Stimulated activated CD8-positive, alpha-beta memory T cell treated with anti-CD3 and anti-CD28 coated beads, Interleukin-12 subunit alpha, Interleukin-12 subunit beta, amount 100 ng/mL, for 4 hours (primary cell): Measurements from ENCODE around the gene GALNT10.

Source experiments
- DNase-seq: peaks from one replicate; pipeline ENCODE4 v3.0.0-alpha.2; 2020; ENCODE audit warnings: low read depth

Gene GALNT10

DNA sequence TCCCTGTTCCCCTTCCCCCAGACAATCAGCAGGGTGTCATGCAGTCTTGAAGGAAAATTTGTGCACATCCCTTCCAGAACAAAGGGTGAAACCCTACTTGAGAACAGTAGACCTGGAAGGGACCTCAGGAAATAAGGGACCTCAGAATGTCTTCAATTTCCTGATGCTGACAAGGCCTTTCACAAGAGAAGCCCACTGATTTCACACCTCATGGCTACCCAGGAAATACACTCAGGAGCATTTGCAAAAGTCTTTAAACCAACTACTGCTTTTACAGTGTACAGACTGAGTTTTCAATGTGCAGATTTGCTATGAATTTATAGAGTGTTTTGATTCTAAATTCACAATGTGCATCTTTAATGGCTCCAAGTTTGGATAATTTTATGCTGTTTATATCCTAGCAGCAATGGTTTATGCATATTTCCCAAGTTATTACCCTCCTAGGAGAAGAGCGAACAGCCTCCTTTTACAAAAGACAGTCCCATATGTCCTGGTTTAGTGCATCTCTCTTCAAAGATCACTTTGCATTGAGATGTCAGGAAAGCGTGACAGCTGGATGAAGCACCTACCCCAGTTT lies 74.8 kb downstream of the GALNT10 start:
- no peak for DNase-seq

DNA sequence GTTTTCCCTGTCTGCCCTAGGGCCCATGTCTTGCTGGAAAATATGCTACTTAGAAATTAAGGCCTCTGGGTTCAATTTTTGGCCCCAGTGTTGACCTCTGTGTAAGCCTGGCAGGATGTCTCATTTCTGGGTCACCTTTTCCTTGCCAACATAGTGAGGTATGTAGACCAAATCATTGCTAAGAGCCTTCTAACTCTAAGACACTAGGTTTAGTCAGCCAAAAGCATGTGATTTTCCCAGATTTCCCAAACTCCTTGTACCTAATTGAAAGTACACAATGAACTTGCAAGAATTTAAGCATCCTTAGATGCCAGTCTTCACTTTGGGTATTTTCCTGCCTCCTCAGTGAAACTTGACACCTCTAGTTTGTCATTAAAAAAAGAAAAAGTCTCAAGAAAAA lies 77.0 kb downstream of the GALNT10 start:
- no peak for DNase-seq

DNA sequence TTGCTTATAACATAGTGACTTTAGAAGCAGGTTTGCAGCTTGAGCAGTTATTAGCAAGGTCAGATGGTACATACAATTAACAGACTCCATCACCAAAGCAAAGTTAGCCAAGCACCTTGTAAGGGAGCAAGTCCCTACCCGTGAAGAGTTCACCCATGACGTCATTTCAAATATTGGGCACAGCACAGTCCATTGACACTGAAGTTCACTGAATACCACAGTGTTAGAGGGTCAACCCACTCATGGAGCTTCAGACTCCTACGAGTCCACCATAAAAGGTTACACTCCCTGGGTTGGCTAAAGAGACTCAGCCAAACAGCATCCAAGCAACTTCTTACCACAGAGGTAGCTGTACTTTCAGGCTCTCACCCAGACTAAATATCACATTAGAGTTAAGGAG lies 77.5 kb downstream of the GALNT10 start:
- DNase-seq: no peak

DNA sequence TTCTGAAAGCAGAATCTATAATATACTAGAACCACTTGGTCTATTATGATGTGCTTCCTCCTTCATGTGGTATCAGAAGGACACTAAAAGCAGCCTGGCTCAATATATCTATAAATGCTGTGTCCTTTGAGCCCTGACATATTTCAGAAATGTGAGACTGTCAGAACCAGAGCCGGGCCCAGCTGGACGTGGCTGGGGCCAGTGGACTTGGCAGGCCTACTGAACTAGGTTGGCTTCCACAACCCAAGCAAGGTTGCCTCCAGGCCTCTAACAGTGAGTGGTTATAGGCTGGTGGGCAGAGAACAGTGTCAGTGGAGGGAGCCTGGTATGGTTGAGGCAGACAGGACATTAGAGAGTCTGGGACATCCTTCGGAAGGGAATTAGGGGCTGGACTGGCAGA lies 78.9 kb downstream of the GALNT10 start:
- no peak for DNase-seq

DNA sequence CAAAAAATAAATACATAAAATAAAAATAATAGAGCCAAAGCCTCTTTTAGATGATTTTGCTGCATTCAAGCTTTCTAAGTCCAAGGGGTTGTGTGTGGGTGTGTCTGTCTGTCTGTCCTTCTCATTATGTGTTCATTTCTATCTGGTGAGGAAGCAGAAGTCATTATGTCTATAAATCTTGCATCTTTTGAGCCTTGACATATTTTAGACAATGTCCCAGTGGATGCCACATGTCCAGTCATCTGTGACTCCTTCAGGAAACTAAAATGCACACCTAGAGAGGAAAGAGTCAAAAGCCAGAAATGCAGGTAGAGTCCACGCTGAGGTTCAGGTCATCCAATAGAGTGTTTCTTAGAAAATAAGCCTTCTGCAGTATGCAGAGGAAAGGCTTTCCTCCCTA lies 80.9 kb downstream of the GALNT10 start:
- no peak for DNase-seq

DNA sequence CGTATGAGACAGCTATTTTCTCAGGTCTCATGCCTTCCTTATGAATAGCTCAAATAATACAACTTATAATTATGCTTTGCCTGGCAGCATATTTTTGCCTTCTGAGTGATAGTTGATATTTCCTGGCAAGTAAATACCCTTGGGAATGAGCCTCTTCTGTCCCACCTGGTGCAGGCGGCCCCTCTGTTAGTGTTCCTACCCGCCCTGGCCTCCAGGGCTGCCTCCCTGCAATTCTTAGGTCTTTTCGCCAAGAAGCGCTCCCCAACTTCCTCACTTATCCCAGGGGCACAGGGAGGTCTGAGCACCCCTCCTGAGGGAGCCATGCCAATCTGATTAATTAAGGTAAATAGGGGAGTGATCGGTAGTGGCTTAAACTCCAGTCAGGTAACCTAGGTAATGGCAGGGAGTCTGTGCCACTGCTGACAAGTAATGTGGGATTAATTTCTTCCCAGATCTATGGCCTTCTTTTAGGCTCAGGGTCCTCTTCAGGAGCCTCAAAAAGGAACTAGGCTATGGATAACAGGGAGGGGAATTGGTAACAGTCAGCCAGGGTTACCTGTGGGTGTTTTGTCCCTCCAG lies 81.5 kb downstream of the GALNT10 start:
- DNase-seq: no peak

DNA sequence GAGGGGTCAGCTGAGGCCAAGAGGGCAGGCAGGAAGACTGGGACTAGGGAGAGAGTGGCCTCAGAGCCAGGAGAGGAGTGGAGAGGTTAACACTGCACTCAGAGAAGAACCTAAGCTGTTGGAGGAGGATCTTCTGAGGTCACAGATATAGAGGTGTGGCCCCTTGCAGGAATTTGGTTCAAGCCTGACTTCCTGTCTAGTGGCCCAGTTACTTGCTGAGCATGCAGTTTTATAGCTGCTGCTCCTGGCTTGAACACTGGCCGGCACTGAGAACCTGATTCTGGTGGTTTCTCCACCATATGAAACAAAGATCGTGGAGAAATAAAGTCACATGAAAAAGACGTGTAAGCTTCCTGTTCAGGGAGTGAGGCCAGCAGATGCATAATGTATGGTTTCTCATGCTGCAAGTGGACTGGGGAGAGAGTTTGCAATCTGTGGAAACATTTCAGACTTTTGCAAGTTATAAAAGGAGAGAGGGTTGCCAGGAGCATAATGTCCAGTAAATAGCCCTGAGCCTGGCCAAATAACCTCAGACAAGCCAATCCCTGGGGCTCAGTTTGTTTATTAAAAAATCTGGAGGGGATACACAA lies 82.6 kb downstream of the GALNT10 start:
- no peak for DNase-seq

DNA sequence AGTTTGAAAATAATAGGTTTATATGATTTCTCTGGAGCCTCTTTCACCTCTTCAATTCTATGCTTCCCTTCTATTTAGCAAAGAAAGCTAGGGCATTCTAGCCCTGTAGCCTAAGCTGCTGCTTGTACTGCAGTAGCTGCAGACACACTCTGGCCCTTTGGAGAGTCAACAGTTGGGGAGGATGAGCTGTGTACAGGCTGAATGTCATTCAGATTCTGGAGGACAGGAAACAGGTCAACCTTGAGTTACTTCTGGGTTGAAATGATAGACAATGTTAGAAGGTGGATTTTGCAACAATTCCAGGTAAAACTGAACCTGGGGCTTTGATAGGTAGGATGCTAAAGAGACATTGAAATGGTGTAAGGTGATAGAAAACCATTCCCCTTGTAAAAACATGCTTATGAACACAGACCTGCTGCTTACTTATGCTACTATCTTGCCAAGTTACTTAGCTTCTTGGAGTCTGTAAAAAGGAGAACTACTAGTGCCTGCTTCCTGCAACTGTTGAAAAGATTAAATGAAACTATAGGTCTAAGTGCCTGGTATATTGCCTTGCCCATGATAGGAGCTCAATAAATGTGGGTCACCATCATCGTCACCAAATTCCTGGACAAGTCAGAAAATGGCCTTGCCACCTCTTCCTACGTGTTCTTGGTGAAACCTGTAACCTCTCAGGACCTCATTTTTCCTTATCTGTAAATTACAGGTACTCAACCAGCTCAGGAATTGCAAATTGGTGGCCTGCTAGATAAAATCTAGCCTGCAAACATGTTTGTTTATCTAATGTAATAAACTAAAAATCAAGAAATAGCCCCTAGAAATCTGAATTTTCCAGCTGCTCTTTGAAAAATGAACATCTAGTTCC lies 83.7 kb downstream of the GALNT10 start:
- no peak for DNase-seq

DNA sequence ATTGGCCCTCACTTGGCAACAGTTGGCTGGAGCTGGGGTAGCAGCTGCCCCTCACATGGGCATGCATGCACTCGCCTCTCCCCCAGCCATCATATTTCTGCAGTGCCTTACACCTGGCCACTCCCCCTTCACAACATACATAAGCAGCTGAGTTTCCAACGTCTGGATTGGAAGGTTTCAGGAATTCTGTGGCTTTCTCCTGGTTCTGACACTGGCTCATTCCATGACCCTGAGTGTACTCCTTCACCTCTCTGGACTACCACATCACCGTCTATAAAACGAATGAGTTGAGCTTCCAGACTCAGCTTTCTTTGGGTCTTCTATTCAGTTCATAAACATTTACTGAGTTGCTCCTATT lies 84.3 kb downstream of the GALNT10 start:
- DNase-seq: no peak

DNA sequence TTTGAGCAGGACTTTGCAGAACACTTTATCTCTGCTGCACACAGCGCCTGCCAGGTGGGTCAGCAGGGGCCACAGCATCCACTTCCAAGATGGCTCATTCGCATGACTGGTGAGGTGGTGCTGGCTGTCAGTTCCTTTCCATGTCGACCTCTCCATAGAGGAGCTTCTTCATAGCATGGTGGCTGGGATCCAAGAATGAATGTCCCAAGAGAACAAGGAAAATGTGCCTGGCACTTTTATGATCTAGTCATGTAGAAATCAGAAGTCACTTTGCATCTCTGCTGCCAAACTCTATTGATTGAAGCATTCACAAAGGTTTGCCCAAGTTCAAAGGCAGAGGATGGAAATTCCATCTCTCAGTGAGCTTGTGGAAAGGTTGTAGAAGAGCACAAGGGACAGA lies 85.0 kb downstream of the GALNT10 start:
- no peak for DNase-seq

DNA sequence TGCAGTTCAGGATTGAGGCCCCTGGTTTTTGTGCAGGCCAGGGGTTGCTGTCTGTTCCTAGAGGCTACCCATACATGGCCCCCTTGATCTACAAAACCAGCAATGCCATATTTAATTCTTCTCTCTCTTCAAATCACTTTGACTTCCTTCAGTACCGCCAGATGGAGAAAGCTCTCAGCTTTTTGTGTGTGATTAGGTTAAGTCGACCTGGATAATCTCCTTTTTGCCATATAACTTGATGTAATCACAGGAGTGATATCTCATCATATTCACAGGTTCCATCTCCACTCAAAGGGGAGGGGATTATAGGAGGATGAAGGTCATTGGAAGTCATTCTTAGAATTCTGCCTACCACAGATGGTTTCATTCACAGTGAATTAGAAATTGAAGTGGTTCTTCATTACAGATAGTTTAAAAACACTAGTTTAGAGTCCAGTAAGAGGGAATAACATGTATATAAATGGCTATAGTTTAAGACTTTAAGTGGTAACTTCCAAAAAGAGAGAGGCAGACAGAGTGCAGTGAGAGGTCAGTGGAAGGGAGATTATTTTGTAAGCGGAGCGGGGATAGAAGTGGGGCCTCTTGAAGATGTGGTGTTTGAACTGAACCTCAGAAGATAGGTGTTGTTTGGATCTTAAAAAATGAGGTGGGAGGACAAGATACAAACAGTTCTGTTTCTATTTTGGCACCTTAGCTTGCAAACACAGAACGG lies 85.9 kb downstream of the GALNT10 start:
- DNase-seq: no peak

DNA sequence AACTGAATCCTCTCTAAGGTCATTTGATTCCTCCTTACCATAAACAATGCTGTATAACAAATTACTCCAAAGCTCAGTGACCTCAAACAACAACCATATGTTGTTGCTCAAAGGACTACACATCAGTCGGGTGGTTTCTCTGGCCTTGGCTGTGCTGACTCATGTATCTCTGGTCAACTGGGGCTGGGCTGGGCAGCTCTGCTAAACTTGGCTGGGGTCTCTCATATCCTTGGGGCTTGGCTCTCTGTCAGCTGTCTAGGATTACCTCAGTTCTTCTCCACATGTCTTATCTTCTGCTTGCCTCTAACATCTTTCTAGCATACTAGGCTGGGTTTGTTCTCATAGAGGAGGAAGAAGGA lies 86.4 kb downstream of the GALNT10 start:
- DNase-seq: no peak

DNA sequence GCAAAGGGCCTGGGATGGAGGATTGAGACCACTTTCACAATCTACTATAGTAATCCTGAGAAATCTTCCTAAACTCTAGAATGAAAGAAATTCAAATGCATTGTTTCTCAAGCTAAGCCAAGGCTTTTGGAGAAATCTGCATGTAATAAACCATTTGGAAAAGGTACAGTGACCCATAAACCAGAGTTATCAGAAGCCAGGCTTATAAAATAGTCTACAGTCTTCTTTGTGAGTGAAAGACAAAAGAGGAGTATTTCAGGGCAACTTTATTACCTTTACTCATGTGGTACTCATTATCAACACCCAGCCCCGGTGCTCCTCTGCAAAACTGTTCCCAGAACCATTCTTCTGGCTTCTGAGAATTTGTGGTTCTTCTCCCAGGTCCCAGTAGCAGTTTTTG lies 87.0 kb downstream of the GALNT10 start:
- DNase-seq: no peak

DNA sequence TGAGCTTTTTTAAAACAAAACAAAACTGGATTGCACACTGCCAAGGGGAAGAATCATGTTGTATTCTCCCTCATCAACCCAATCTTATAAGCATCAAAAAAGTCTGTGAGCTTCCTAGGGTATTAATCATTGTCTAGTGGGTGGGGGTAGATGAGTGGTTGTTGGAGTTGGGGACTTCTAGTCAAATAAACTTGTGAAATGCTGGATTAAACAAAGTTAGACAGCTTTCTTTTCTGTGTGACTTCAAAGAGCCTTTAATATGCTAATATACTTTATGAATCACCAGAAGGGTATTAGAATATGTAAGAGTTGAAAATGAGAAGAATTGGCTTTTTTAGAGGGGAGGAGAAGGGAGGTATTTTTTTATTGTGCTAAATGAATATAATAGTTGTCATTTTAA lies 87.7 kb downstream of the GALNT10 start:
- no peak for DNase-seq

DNA sequence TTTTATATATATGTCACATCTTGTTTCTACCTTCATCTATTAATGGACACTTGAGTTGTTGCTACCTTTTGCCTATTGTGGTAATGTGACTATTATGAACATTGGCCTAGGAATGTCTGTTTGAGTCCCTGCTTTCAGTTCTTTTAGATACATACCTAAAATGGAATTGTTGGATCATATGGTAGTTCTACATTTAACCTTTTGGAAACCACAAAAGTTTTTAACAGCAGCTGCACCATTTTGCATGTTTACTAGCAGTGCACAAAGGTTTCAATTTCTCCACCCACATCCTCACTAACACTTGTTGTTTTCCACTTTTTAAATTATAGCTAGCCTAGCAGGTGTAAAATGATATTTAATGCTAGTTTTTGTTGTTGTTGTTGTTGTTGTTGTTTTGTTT lies 88.4 kb downstream of the GALNT10 start:
- DNase-seq: no peak

DNA sequence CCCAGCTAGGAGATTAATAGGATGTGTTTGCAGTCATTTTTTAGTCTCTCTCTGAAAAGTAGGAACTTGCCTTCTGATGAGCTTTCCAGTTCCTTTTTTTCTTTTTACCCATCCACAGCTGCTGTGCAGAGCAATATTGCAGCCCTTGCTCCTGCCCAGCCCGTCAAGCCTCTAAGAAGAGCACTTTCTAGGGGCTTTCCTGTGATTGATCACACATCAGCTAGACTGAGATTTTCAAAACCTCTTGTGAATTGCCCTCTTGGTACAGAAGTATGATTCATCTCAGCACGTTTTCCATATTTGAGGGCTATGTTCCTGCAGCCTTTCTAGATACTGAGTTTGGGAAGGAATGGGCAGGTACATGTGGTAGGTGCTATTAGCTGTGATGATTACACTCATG lies 93.9 kb downstream of the GALNT10 start:
- no peak for DNase-seq

DNA sequence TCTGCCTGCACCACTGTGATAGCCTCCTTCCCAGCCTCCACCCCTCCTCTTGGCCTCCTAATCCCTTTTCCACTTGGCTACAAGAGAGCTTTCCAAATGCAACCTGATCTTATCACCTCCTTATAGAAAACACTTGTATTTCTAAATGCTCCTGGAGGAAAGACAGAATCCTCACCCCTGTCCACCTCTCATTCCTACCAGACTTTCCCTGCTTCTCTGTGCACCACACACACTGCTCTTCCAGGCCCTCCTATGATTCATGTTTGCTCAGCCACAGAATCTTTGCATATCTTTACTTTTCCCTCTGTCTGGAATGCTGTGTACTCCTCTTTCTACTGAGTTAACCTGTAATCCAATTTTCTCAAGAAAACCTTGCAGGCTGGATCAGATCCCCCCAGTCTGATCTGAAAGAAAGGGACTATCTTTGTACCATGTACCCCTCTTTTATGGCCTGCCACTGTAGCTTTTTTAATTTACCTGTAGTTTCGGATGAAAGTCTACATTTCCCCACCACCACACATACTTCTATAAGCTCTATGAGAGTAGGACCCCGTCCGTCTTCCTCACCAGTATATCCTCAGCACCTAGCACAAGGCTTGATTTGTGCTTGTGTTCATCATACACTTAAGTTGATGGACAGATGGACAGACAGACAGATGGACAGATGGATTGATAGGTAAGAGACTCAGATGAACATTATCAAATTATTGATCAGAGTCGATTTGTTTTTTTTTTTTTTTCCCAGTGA lies 95.3 kb downstream of the GALNT10 start:
- DNase-seq: no peak

DNA sequence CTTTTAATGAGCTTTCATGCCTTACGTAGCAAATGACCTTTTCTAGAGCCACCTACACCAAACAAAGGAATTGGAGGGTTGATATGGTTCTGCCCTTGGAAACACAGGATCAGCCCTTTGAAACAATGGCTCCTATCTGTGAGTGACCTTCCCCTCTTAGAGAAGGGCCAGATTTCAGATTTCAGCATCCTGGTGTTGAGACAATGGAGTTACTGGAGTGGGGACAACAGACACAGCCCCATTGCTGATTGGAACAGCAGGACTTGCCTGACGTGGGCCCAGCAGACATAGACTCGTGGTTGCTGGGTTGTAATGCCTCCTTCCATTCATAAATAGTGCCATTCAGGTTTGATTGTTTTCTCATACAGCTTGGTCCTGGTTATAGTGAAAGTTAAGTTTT lies 96.0 kb downstream of the GALNT10 start:
- no peak for DNase-seq

DNA sequence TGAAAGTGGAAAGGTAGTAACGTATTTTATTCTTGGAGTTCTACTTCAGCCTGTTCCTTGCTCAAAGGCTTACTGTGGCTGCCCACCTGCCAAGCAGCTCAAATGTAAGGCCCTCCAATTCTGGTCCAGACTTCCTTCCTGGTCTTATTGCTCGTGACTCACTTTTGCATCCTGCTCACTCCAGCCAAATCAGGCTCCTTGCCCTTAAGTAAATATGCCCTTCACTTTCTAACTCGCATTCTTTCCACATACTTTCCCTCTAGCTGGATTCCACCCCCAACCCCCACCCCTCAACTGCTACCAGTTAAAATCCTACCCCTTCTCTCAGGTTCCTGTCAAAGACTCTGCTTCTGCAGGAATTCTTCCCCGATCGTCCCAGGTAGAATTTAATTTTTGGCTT lies 96.6 kb downstream of the GALNT10 start:
- no peak for DNase-seq

DNA sequence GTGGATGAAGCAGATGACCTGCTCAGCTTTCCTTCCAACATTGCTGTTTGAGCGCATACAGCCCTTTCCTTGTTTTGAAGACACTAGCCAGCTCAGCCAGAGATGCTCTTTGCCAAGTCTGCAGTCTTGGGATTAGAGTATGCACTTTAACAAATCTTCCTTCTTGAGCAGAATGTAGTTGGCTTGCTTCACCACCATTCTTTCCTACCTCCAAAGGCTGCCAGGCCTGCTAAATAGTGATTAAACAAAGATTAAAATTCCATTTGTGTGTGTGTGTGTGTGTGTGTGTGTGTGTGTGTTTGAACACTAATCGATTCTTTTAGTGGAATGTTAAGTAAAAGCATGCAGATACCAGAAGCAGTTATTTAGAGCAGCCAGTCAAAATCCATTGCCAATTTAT lies 97.6 kb downstream of the GALNT10 start:
- no peak for DNase-seq

DNA sequence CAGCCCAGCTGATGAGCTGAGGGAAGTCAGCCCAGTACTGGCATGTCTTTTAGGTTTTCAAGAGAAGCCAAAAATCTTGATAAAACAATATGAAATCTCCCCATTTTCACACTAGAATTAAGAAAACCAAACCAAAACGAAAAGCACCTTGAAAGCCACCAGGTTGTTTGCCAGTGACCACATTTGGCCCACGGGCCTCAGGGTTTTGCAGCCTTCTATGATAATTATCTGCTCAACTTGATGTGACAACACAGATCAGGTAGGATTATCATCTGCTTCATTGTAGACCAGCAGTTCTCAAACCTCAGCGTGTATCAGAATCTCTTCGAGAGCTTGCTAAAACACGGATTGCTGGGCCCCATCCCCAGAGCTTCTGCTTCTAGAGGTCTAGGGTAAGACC lies 101.4 kb downstream of the GALNT10 start:
- DNase-seq: no peak

DNA sequence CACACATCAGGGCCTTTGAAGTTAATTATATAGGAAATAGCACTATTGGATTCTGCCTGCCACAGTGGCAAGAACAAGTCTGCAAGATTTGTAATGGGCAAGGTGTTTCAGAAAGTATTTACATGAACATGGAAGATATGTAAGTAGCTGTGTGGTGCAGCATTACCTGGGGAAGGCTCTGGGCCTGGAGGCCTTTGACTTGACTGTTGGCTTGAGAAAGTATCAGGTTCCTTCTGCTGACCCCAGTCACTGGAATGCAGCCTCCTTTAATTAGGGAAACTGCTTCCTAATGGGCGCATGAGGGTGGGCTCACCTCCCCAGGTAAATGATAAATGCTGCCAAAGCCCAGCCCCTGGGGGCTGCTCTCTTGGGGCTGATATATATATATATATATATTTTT lies 102.7 kb downstream of the GALNT10 start:
- DNase-seq: no peak
